Hematopoietic multipotent progenitor cell (in vitro differentiated cells): ENCODE data around the gene ATXN7L3B. TPM values are rescaled to one million over a fixed set of nuclear protein-coding genes. Genes with fewer than 3 reads are reported as not detected.

Source experiments
- DNase-seq, 3 donors: peaks; one replicate each; pipeline ENCODE4 v3.0.0-alpha.2; 2011 to 2015; ENCODE audit warnings: low read depth in 2 of 3, low spot score in 2 of 3
- total RNA-seq: library from RNA; depleted of rRNA; stranded (reverse); fragments of >200 nt; gene quantifications from one replicate; pipeline ENCODE4 v1.2.3, GENCODE V29; 2012

Gene ATXN7L3B
- total RNA-seq, 1 donor = 40.9 TPM

DNA sequence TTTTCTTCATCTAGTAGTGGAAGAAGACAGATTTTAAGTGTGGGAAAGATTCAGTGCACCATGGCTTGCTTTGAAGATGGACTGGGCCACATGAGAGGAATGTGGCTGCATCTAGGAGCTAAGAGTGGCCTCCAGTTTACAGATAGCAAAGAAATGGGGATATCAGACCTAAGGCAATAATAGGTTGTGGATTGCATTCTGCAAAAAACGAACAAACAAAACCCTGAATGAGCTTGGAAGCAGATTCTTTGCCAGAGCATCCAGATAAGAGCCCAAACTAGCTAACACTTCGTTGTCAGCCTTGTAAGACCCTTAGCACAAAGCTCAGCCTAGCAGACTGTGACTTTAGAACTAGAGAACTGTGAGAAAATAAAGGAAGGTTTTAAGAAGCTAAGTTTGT, 9.6 kb downstream of the ATXN7L3B start:
- DNase-seq = no peak

DNA sequence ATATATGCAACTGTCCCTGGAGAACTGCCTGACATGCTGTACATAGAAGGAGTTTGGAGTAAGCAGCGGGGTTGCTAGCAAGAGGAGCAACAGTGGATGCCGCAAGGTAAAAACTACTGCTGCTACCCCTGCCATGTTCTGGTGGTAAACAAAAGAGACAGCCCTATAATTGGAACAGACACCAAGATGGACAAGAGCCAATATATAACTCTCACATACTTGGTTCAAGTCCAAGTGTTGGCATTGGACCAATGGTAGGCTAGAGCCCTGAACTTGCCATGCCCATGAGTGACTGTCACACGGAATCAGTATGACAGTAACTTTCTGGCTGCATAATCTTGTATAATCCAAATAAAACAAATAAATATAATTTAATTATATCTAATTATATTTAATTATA, 13.7 kb downstream of the ATXN7L3B start:
- no peak for DNase-seq

DNA sequence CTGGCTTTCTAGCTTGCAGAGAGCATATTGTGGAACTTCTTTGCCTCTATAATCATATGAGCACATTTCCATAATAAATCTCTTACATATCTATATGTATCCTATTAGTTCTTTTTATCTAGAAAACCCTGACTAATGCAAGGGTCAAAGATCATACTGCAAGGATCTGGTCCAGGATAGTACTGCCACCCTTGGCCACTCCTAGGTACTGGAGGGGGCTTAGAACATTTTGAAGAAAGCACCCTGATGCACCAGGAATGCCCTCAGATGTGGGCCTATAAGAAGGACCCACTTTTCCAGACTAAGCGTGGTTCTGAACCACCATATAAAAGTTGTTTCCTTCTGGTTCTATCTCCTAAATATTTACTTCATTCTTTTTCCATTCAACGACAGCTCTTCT, 14.6 kb downstream of the ATXN7L3B start:
- no peak for DNase-seq

DNA sequence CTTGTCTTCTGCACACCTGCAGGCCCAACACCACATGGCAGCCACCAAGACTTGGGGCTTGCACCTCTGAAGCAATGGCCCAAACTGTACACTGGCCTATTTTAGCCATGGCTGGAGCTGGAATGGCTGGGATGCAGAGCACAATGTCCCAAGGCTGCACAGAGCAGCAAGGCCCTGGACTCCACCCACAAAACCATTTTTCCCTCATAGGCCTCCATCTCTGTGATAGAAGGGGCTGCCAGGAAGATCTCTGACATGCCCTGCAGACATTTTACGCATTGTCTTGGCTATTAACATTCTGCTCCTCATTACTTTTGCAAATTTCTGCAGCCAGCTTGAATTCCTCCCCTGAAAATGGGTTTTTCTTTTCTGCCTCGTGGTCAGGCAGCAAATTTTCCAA, 22.1 kb downstream of the ATXN7L3B start:
- DNase-seq = no peak

DNA sequence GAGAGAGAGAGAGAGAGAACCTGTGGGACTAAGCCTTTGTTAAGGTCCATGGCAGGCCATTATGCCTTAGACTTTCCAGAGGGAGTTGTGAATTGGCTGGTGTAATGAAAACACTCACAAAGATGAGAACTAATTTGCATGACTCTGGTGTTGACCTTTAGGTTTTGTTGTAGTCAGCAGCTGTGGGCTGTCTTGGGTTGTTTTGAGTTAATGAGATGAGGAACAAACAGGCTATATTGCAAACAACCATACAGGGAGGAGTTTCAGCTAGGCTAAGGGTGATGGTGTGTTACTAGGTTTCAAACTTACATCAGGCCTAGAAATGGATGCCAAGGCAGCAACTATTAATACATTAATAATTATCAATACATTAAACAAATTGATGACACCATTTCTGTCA, 26.3 kb downstream of the ATXN7L3B start:
- no peak for DNase-seq

DNA sequence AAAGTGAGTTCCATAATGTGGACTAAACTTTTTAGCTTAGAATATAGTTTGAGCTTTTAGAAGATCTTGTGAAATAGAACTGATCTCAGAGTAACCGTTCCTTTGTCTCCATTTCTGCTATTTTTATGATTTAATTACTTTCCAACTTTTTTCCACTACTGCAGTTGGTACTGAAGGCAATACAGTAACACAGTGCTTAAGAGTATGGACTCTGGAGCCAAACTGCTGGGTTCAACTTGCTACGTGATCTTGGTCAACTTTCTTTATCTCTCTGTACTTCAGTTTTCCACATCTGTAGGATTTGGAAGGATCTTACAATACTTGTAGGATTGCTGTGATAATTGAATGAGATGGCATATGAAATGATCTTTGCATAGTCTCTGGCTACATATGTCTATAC, 40.9 kb downstream of the ATXN7L3B start:
- no peak for DNase-seq

DNA sequence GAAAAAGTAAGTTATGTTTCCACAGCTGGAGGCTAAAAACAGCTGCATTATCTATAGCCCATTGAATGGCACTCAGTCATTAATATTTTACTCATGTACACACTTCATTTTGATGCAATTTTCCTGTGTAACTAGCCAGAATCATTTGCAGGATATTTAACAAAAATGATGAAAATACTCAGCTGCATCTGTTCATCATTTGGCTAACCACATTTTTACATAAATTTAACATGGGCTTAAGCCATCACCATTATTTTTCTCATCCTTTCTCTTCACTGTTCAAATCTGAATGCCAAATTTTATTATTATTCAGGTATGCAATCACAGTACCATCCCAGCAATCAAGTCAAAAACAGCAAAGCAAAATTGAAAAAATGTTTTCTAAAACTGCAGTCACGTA, 41.8 kb downstream of the ATXN7L3B start:
- DNase-seq = no peak

DNA sequence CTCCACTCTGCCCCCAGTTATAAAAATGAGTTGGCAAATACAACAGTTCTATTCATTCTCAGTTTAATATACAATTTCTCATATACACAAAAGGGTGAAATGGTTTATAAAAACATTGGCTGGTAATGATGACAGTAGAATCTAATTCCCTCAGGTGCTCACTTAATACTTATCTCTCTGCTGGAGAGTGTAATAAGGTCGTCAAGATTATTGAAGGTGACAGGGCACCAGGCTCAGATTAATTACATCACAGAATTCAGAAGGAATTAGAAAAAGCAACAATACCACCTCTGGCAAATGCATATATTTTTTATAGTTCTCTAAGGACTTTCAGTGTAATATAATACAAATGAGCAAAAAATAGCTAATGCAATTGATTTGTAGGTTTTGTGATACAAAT, 42.3 kb downstream of the ATXN7L3B start:
- no peak for DNase-seq

DNA sequence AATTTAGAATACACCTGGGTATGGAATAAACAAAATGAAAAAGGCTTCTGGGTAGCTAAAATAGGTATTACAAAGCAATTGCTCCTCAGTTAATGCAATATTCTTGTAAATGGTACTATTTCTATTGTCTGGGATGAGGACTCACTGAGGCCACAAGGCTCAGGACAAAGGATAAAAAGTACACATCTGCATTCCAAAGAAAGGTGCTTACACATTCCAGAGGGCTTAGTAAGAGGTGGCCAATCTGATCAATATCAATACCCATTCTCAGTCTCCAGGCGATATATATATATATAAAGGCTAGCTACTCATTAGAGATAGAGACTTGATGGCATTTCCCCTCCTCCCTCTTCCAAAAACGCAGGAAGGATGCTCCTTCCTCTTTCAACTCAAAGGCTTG, 43.8 kb downstream of the ATXN7L3B start:
- DNase-seq = no peak

DNA sequence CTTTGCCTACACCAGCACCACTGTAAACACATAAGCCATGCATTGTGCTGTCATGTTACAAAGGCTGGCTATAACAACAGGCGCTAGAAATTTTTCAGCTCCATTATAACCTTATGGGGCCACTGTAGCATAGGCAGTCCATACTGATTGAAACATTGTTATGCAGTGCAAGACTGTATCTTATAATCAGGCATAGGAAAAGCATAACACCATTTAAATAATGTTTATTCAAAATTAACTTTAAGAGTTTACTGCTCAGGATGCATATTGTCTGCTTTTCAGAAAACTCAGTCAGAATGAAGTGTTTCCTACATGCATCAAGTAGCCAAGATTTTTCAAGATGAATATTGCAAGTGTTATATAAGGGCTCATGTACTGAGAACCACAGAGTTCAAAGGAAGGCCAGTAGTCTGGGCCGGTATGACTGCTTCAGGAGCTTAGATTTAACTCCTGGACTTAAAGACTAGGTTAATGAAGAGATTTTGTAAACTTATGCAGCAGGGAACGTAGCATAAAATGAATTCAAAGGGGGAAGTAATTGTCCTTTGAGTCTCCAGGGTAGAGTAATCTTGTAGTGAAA, 46.9 kb downstream of the ATXN7L3B start:
- no peak for DNase-seq

DNA sequence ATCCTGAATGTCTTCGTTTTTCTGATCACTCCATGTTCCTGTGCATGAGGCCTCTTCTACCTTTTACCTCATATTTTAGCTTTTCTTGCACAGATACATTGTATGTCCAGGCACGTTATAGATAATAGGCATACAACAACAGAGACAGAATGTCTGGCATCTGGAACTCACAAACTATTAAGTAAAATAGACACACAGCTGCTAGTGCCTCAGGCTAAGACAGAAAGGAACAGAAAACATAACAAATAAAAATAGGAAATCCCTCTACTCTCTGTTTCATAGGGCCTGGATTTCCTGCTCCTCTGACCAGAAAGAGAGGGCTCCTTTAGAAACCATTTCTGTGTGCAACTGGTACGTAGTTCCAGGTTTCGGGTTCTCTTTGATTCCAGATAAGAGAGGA, 48.6 kb downstream of the ATXN7L3B start:
- no peak for DNase-seq
